KOPT-K1 (cell line): ENCODE results near the gene ATP6V1C2.

Source experiments
- H3K27ac ChIP-seq: fragments of 200-600 bp; sonication (generic); 2 replicates; pipeline ENCODE4 v1.5.1; 2016; ENCODE audit warnings: antibody characterized with exemption, mild to moderate bottlenecking, low read depth, low read length; ENCODE audit not compliant: poor library complexity, severe bottlenecking
- H3K36me3 ChIP-seq: fragments of 200-600 bp; sonication (generic); 2 replicates; pipeline ENCODE4 v1.5.1; 2017; ENCODE audit warnings: antibody characterized with exemption, mild to moderate bottlenecking, low read length, moderate library complexity; ENCODE audit not compliant: insufficient read depth
- H3K9me3 ChIP-seq: fragments of 200-600 bp; sonication (generic); 2 replicates; pipeline ENCODE4 v1.5.1; 2017; ENCODE audit warnings: antibody characterized with exemption, low read length, mild to moderate bottlenecking; ENCODE audit not compliant: insufficient read depth, poor library complexity, severe bottlenecking

Gene ATP6V1C2

GRCh38 chr2:10771786-10772185, 50.4 kb downstream of the ATP6V1C2 start:
- H3K9me3 ChIP-seq = no peaks in the 10 kb centered on the region
- peaks cover 2% of the 10 kb centered on the region; the same call in 1 of the 2 replicates for H3K36me3 ChIP-seq
- H3K27ac ChIP-seq = no peak overlapping the region

GRCh38 chr2:10772201-10772867, 50.9 kb downstream of the ATP6V1C2 start:
- H3K27ac ChIP-seq = no peak overlapping the region
- no peaks in the 10 kb centered on the region for H3K9me3 ChIP-seq
- peaks cover 7% of the 10 kb centered on the region; the same call in 1 of the 2 replicates for H3K36me3 ChIP-seq

- H3K36me3 ChIP-seq = peaks cover 12% of the 10 kb centered on the region; the same call in 1 of the 2 replicates
- H3K9me3 ChIP-seq = no peaks in the 10 kb centered on the region
- no peak overlapping the region for H3K27ac ChIP-seq
These were observed 51.4 kb downstream of the ATP6V1C2 start for GRCh38 chr2:10772868-10773215.

GRCh38 chr2:10773821-10774341, 52.5 kb downstream of the ATP6V1C2 start:
- Histone ChIP-seq H3K27ac (no peak overlapping the region), H3K36me3 (peaks cover 23% of the 10 kb centered on the region; the same call in 1 of the 2 replicates), H3K9me3 (no peaks in the 10 kb centered on the region)

DNA sequence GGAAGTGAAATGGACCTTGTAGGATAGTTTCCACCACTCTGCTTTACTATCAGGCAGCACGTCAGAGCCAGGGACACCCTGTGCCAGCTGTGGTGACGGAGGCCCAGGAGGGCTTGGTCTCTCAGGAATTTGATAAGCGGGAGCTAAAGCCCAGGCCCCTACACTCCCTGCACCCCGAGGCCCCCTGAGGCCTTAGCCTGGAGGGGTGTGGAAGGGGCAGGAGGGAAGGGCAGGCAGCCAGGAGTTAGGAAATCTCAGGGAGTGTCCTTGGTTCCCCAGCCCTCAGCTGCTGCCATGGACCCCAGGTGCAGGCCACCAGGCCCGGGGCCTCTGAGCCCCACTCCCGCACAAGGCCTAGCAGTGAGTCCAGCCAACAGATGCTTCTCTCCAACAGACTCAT, 53.0 kb downstream of the ATP6V1C2 start:
- no peaks in the 10 kb centered on the region for H3K9me3 ChIP-seq
- no peak overlapping the region for H3K27ac ChIP-seq
- peaks cover 25% of the 10 kb centered on the region; the same call in 1 of the 2 replicates for H3K36me3 ChIP-seq

GRCh38 chr2:10775021-10775780, 53.8 kb downstream of the ATP6V1C2 start:
- no peaks in the 10 kb centered on the region for H3K9me3 ChIP-seq
- peaks cover 31% of the 10 kb centered on the region; the same call in 1 of the 2 replicates for H3K36me3 ChIP-seq
- H3K27ac ChIP-seq = no peak overlapping the region

- Histone ChIP-seq H3K27ac (no peak overlapping the region), H3K9me3 (no peaks in the 10 kb centered on the region), H3K36me3 (peaks cover 37% of the 10 kb centered on the region; the same call in 1 of the 2 replicates)
These were observed 54.4 kb downstream of the ATP6V1C2 start for GRCh38 chr2:10775831-10776230.

GRCh38 chr2:10776231-10776977, 55.0 kb downstream of the ATP6V1C2 start:
- Histone ChIP-seq H3K9me3 (no peaks in the 10 kb centered on the region), H3K36me3 (peaks cover 43% of the 10 kb centered on the region), H3K27ac (no peak overlapping the region)

DNA sequence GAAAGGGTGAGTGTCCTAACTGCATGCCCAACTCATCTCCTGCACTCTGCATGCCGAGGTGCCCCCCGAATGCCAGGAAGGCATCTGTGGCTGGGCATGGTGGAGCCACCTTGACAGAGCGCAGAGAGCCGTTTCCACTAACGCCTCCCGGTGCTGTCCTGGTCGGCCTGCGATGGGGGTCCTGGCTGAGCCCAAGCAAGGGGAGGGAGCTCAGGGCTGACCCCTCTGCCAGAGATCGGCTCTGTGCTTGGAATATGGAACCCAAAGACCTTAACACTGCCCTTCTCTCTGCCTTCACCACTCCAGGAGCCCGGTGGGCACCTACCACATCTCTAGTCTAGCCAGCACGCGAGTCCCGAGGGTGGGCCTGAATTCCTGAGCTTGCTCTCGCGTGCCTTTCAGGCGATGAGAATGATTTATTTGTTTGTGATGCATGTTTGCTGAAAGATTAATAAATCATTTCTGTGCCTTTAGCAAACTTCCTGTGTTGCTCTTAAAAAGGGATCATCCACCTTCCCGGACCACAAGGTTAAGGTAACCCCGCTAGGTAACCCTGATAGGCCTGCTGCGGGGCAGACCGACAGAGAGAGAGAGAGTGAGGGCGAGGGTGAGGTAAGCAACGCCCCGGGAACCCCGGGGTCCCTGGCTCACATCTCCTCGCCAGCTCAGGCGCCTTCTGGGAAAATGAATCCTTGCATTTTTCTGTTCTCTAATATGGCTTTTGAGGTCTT, 55.8 kb downstream of the ATP6V1C2 start:
- no peaks in the 10 kb centered on the region for H3K9me3 ChIP-seq
- no peak overlapping the region for H3K27ac ChIP-seq
- peaks cover 51% of the 10 kb centered on the region for H3K36me3 ChIP-seq

- no peak overlapping the region for H3K27ac ChIP-seq
- no peaks in the 10 kb centered on the region for H3K9me3 ChIP-seq
- peaks cover 59% of the 10 kb centered on the region for H3K36me3 ChIP-seq
These were observed 56.7 kb downstream of the ATP6V1C2 start for GRCh38 chr2:10777842-10778723.

GRCh38 chr2:10778724-10779115, 57.3 kb downstream of the ATP6V1C2 start:
- Histone ChIP-seq H3K36me3 (peaks cover 66% of the 10 kb centered on the region), H3K27ac (no peak overlapping the region), H3K9me3 (no peaks in the 10 kb centered on the region)

GRCh38 chr2:10779776-10780490, 58.5 kb downstream of the ATP6V1C2 start:
- Histone ChIP-seq H3K9me3 (no peaks in the 10 kb centered on the region), H3K36me3 (peaks cover 78% of the 10 kb centered on the region), H3K27ac (no peak overlapping the region)

DNA sequence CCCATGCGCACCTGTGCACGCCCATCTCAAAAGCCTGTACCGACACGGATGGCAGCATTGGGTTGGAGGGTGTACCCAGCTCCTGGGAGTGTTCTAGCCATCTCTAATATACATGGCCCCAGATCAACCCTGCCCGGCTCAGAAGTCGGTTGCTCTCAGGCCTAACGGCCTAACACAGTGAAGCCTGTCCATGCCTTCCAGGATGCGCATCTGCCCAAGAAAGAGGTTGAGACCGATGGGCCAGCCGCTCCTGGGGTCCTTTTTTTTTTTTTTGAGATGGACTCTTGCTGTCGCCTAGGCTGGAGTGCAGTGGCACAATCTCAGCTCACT, 59.0 kb downstream of the ATP6V1C2 start:
- Histone ChIP-seq H3K27ac (no peak overlapping the region), H3K36me3 (peaks cover 83% of the 10 kb centered on the region), H3K9me3 (no peaks in the 10 kb centered on the region)
